Natural killer cell (primary cell): ENCODE results near the gene MGAT5B. TPM values are rescaled to one million over a fixed set of nuclear protein-coding genes. Genes with fewer than 3 reads are reported as not detected.

Experiments
- ATAC-seq, 3 donors: fragments of 150-1000 bp in 2 of 3; fragments of 200-7000 bp in 1 of 3; cut with Tn5 transposase; 1 replicate in 1 of 3; 2 replicates in 2 of 3; pipeline ENCODE4 v1.10.0; 2021; ENCODE audit warnings: mild to moderate bottlenecking in 2 of 3, moderate library complexity in 2 of 3
- DNase-seq, 2 donors: peaks; one replicate each; pipeline versions ENCODE4 v3.0.0 to v3.0.0-alpha.2; 2013 to 2021; ENCODE audit warnings: mixed read lengths in 1 of 2
- H3K27ac ChIP-seq: one replicate; pipeline ENCODE4 v1.5.1; 2013; ENCODE audit warnings: mild to moderate bottlenecking, low read length
- H3K27me3 ChIP-seq: one replicate; pipeline ENCODE4 v1.6.1; 2013; ENCODE audit warnings: low read length; ENCODE audit not compliant: control insufficient read depth, insufficient read depth
- H3K36me3 ChIP-seq: one replicate; pipeline ENCODE4 v1.6.1; 2013; ENCODE audit warnings: low read length; ENCODE audit not compliant: control insufficient read depth, insufficient read depth
- H3K4me1 ChIP-seq: one replicate; pipeline ENCODE4 v1.6.1; 2013; ENCODE audit warnings: low read length; ENCODE audit not compliant: control insufficient read depth, insufficient read depth
- H3K4me3 ChIP-seq: one replicate; pipeline ENCODE4 v1.5.1; 2013; ENCODE audit warnings: low read length
- H3K9me3 ChIP-seq: one replicate; pipeline ENCODE4 v1.6.1; 2013; ENCODE audit warnings: low read length; ENCODE audit not compliant: control insufficient read depth, insufficient read depth
- H3K27ac Mint-ChIP-seq, 2 donors: one replicate each; pipeline ENCODE4 v1.8.0; 2022; ENCODE audit warnings: mild to moderate bottlenecking in 2 of 2, mixed read lengths in 2 of 2, moderate library complexity in 1 of 2
- H3K27me3 Mint-ChIP-seq, 2 donors: one replicate each; pipeline ENCODE4 v1.8.0; 2022; ENCODE audit warnings: low read depth in 2 of 2, mixed read lengths in 2 of 2
- H3K36me3 Mint-ChIP-seq: one replicate; pipeline ENCODE4 v1.8.0; 2022; ENCODE audit warnings: mixed read lengths
- H3K4me1 Mint-ChIP-seq, 2 donors: one replicate each; pipeline ENCODE4 v1.8.0; 2022; ENCODE audit warnings: mixed read lengths in 2 of 2
- H3K4me3 Mint-ChIP-seq: one replicate; pipeline ENCODE4 v1.8.0; 2022; ENCODE audit warnings: mild to moderate bottlenecking, moderate library complexity, mixed read lengths
- H3K9me3 Mint-ChIP-seq, 2 donors: one replicate each; pipeline ENCODE4 v1.8.0; 2022; ENCODE audit warnings: mixed read lengths in 2 of 2
- WGBS: methylation state at CpG from one replicate; pipeline ENCODE4 v1.1.7; 2013; ENCODE audit warnings: missing lambda C conversion rate; ENCODE audit not compliant: insufficient coverage; 5-methylcytosine and 5-hydroxymethylcytosine counted together
- intact Hi-C: fragments of 100-400 bp; cut with micrococcal nuclease; formaldehyde crosslinking; loops from one replicate; pipeline ENCODE4 v1.14.2; 2022
- total RNA-seq, 4 donors: library from RNA; stranded (reverse); fragments of 120-200 nt in 1 of 4; gene quantifications; one replicate each; pipeline versions ENCODE4 v1.2.3 to v1.2.4, GENCODE V29; 2013 to 2022
- TF ChIP-seq, protein P1 (sequence below): fragments of 200-600 bp; IDR thresholded peaks from one replicate; pipeline ENCODE4 v1.8.0; 2022; ENCODE audit warnings: antibody characterized with exemption

The MGAT5B gene
- total RNA-seq, 3 donors from 2014 or later (not counting 1 experiment from before 2014, with no cell fraction given) = not detected

DNA sequence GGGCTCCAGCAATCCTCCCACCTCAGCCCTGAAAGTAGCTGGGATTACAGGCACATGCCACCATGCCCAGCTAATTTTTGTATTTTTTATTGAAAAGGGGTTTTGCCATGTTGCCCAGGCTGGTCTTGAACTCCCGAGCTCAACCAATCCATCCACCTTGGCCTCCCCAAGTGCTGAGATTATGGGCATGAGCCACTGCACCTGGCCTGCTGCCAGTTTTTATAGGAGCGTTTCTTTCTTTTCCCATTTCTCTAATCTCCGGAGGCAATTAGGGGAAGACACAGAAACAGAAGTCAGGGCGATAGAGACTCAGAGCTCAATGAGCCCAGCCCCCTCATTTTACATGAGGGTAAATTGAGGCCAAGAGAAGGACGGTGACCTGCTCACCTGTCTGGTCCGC lies 10.4 kb downstream of the MGAT5B start:
- Histone ChIP-seq H3K27me3 (no peaks in the 10 kb centered on the region), H3K9me3 (no peaks in the 10 kb centered on the region), H3K4me1 (no peaks in the 10 kb centered on the region), H3K4me3 (no peak overlapping the region), H3K27ac (no peak overlapping the region), H3K36me3 (no peaks in the 10 kb centered on the region)
- 85% methylated on average over 5 of the region's 6 CpGs for WGBS
- H3K4me1 Mint-ChIP-seq = no peaks in the 10 kb centered on the region
- H3K4me3 Mint-ChIP-seq = no peak overlapping the region
- peaks cover 6 to 14% of the 10 kb centered on the region in 2 donors for H3K27me3 Mint-ChIP-seq
- H3K36me3 Mint-ChIP-seq = no peaks in the 10 kb centered on the region
- intact Hi-C loops = no loop called here
- TF ChIP-seq, protein P1, sequence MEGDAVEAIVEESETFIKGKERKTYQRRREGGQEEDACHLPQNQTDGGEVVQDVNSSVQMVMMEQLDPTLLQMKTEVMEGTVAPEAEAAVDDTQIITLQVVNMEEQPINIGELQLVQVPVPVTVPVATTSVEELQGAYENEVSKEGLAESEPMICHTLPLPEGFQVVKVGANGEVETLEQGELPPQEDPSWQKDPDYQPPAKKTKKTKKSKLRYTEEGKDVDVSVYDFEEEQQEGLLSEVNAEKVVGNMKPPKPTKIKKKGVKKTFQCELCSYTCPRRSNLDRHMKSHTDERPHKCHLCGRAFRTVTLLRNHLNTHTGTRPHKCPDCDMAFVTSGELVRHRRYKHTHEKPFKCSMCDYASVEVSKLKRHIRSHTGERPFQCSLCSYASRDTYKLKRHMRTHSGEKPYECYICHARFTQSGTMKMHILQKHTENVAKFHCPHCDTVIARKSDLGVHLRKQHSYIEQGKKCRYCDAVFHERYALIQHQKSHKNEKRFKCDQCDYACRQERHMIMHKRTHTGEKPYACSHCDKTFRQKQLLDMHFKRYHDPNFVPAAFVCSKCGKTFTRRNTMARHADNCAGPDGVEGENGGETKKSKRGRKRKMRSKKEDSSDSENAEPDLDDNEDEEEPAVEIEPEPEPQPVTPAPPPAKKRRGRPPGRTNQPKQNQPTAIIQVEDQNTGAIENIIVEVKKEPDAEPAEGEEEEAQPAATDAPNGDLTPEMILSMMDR = no peak
- ATAC-seq (no peak), DNase-seq (no peak)
- no peak overlapping the region for H3K27ac Mint-ChIP-seq
- H3K9me3 Mint-ChIP-seq = no peaks in the 10 kb centered on the region

DNA sequence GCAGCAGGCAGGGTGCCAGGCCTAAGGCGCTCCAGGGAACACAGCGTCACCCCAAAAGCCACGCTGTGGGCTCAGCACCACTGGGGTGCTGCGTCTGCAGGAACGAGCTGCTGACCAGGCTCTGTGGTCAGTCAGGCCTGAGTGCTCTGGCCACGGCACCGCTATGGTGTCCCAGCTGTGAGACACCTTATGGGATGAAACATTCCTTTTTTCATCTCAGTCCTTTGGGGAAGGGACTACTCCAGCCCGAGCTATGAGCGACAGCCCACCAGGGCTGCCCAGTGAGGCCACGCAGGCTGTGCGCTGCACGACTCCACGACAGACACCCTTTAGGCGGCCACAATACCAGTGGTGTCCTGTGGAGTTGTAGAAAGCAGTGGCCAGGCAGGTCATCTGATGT lies 11.1 kb downstream of the MGAT5B start:
- H3K27me3 ChIP-seq = no peaks in the 10 kb centered on the region
- Mint-ChIP-seq H3K27ac (no peak overlapping the region), H3K27me3 (peaks cover 6 to 8% of the 10 kb centered on the region in 2 donors), H3K36me3 (no peaks in the 10 kb centered on the region), H3K9me3 (no peaks in the 10 kb centered on the region), H3K4me1 (no peaks in the 10 kb centered on the region), H3K4me3 (no peak overlapping the region)
- ATAC-seq (no peak), DNase-seq (no peak)
- no peaks in the 10 kb centered on the region for H3K9me3 ChIP-seq
- H3K36me3 ChIP-seq = no peaks in the 10 kb centered on the region
- H3K27ac ChIP-seq = no peak overlapping the region
- no peak overlapping the region for H3K4me3 ChIP-seq
- 90% methylated on average over 14 of the region's 14 CpGs for WGBS
- H3K4me1 ChIP-seq = no peaks in the 10 kb centered on the region
- TF ChIP-seq, protein P1 = no peak
- intact Hi-C loops = no loop called here

DNA sequence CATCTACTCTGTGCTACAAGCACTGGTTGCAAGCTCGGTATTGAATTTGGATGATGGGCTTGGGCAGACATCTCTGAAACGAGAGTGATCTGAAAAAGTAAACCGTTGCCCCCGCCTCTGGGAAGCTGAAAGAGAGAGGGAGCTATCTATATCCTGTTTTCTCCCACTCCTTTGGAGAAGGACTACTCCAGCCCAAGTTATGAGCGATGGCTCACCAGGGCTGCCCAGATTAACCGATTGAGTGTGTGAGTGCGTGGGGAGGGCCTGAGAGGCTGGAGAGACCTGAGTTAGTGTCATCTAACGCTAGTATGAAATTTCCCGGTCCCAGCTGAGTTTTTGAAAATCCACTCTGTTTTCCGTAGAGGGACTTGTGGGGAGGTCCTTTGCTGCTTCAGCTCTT lies 11.5 kb downstream of the MGAT5B start:
- Histone ChIP-seq H3K4me1 (no peaks in the 10 kb centered on the region), H3K9me3 (no peaks in the 10 kb centered on the region), H3K36me3 (no peaks in the 10 kb centered on the region), H3K4me3 (no peak overlapping the region), H3K27ac (no peak overlapping the region), H3K27me3 (no peaks in the 10 kb centered on the region)
- Mint-ChIP-seq H3K36me3 (no peaks in the 10 kb centered on the region), H3K27me3 (peaks cover 6 to 7% of the 10 kb centered on the region in 2 donors), H3K9me3 (no peaks in the 10 kb centered on the region), H3K4me1 (no peaks in the 10 kb centered on the region), H3K4me3 (no peak overlapping the region), H3K27ac (no peak overlapping the region)
- ATAC-seq (no peak), DNase-seq (no peak)
- 84% methylated on average over 10 of the region's 10 CpGs for WGBS
- TF ChIP-seq, protein P1 = no peak
- intact Hi-C loops = no loop called here

DNA sequence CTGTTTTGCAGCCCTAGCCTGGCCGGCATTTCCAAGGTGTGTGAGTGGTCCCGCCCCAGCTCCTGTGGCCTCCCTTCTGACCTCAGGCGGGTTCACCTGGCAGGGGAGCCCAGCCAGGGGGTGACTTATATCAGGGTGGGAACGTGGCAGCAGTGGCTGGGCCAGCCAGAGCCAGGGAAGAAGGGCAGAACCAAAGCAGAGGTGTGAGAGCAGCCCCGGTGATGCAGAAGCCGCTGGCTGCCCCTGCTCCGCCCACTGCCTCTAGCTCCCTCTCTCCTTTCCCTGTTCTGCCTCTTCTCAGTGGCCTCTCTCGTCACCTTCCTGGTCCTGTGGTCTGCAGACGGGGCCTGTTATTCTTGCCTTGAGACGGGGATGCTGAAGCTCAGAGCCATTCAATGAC lies 12.1 kb downstream of the MGAT5B start:
- no peak overlapping the region for H3K27ac ChIP-seq
- H3K36me3 ChIP-seq = no peaks in the 10 kb centered on the region
- DNase-seq (no peak), ATAC-seq (no peak)
- WGBS = 64% methylated on average over 10 of the region's 10 CpGs
- H3K9me3 ChIP-seq = no peaks in the 10 kb centered on the region
- H3K4me3 ChIP-seq = no peak overlapping the region
- no peaks in the 10 kb centered on the region for H3K9me3 Mint-ChIP-seq
- no peaks in the 10 kb centered on the region for H3K4me1 Mint-ChIP-seq
- no peaks in the 10 kb centered on the region for H3K27me3 ChIP-seq
- H3K4me1 ChIP-seq = no peaks in the 10 kb centered on the region
- intact Hi-C loops = no loop called here
- H3K27me3 Mint-ChIP-seq = peaks cover 4 to 6% of the 10 kb centered on the region in 2 donors
- TF ChIP-seq, protein P1 = no peak
- H3K36me3 Mint-ChIP-seq = no peaks in the 10 kb centered on the region
- no peak overlapping the region for H3K4me3 Mint-ChIP-seq
- no peak overlapping the region for H3K27ac Mint-ChIP-seq
